GM23338 (cell line): ENCODE results near the gene ARMC8. TPM values are rescaled to one million over a fixed set of nuclear protein-coding genes. Genes with fewer than 3 reads are reported as not detected.

ENCODE experiments used
- ATAC-seq: fragments of 200-7000 bp; cut with Tn5 transposase; 3 replicates; pipeline ENCODE4 v1.9.1; 2020
- DNase-seq: peaks from one replicate; pipeline ENCODE4 v3.0.0-alpha.2; 2015; ENCODE audit warnings: low spot score
- H2AFZ ChIP-seq: fragments of 200-600 bp; sonication (generic); 2 replicates; pipeline ENCODE4 v1.8.0; 2016; ENCODE audit warnings: antibody characterized with exemption, mild to moderate bottlenecking, moderate library complexity
- H3F3A ChIP-seq: fragments of 200-600 bp; sonication (generic); replicated peaks from 2 replicates; pipeline ENCODE4 v1.8.0; 2017; ENCODE audit warnings: antibody characterized with exemption, mixed run types, low read depth
- H3K27ac ChIP-seq: fragments of 200-600 bp; sonication (generic); 2 replicates; pipeline ENCODE4 v1.6.1; 2016; ENCODE audit warnings: low read depth
- H3K27me3 ChIP-seq: fragments of 200-600 bp; sonication (generic); 2 replicates; pipeline ENCODE4 v1.8.0; 2016; ENCODE audit warnings: mild to moderate bottlenecking, mixed run types, moderate library complexity; ENCODE audit not compliant: insufficient read depth
- H3K36me3 ChIP-seq: fragments of 200-600 bp; sonication (generic); 2 replicates; pipeline ENCODE4 v1.8.0; 2016; ENCODE audit warnings: mild to moderate bottlenecking; ENCODE audit not compliant: insufficient read depth
- H3K4me1 ChIP-seq: fragments of 200-600 bp; sonication (generic); 2 replicates; pipeline ENCODE4 v1.8.0; 2016; ENCODE audit warnings: mild to moderate bottlenecking, moderate library complexity; ENCODE audit not compliant: insufficient read depth
- H3K4me2 ChIP-seq: fragments of 200-600 bp; sonication (generic); 2 replicates; pipeline ENCODE4 v1.7.1; 2017; ENCODE audit warnings: mixed run types
- H3K4me3 ChIP-seq: fragments of 200-600 bp; sonication (generic); 2 replicates; pipeline ENCODE4 v1.6.1; 2016; ENCODE audit warnings: mixed run types
- H3K79me2 ChIP-seq: fragments of 200-600 bp; sonication (generic); replicated peaks from 2 replicates; pipeline ENCODE4 v1.8.0; 2017; ENCODE audit warnings: mild to moderate bottlenecking; ENCODE audit not compliant: insufficient read depth
- H3K9me2 ChIP-seq: fragments of 200-600 bp; sonication (generic); 2 replicates; pipeline ENCODE4 v1.8.0; 2017; ENCODE audit not compliant: insufficient read depth
- H4K20me1 ChIP-seq: fragments of 200-600 bp; sonication (generic); replicated peaks from 2 replicates; pipeline ENCODE4 v1.8.0; 2017; ENCODE audit warnings: mild to moderate bottlenecking; ENCODE audit not compliant: insufficient read depth
- H3K27ac Mint-ChIP-seq: 2 replicates; pipeline ENCODE4 v1.8.0; 2020; ENCODE audit warnings: inconsistent platforms, mild to moderate bottlenecking, moderate library complexity, mixed read lengths
- H3K27me3 Mint-ChIP-seq: 3 replicates; pipeline ENCODE4 v1.8.0; 2022; ENCODE audit warnings: low read depth, mild to moderate bottlenecking, moderate library complexity, mixed read lengths, inconsistent platforms; ENCODE audit not compliant: insufficient read depth, poor library complexity
- H3K36me3 Mint-ChIP-seq: 3 replicates; pipeline ENCODE4 v1.8.0; 2021; ENCODE audit warnings: low read depth, mild to moderate bottlenecking, inconsistent platforms, moderate library complexity, mixed read lengths
- H3K4me1 Mint-ChIP-seq: 3 replicates; pipeline ENCODE4 v1.8.0; 2020; ENCODE audit warnings: mild to moderate bottlenecking, inconsistent platforms, mixed read lengths
- H3K4me3 Mint-ChIP-seq: 3 replicates; pipeline ENCODE4 v1.8.0; 2021; ENCODE audit warnings: moderate library complexity, mild to moderate bottlenecking, inconsistent platforms, mixed read lengths
- H3K9me3 Mint-ChIP-seq: 3 replicates; pipeline ENCODE4 v1.8.0; 2020; ENCODE audit warnings: moderate library complexity, mild to moderate bottlenecking, inconsistent platforms, mixed read lengths
- CREB1 ChIP-seq: fragments of 250-450 bp; sonication (Bioruptor Pico); IDR thresholded peaks from 2 replicates; pipeline ENCODE4 v1.5.0; 2020; ENCODE audit warnings: low read depth, mild to moderate bottlenecking, moderate library complexity
- EZH2 ChIP-seq: fragments of 200-600 bp; sonication (generic); IDR thresholded peaks from one replicate; pipeline ENCODE4 v1.8.0; 2017; ENCODE audit warnings: antibody characterized with exemption, mild to moderate bottlenecking, low read depth; ENCODE audit not compliant: unreplicated experiment
- EZH2phosphoT487 ChIP-seq: fragments of 200-600 bp; sonication (generic); IDR thresholded peaks from one replicate; pipeline ENCODE4 v1.8.1; 2018; ENCODE audit warnings: antibody characterized with exemption; ENCODE audit not compliant: unreplicated experiment
- JUNB ChIP-seq: IDR thresholded peaks from one replicate; pipeline ENCODE4 v1.6.1; 2016; ENCODE audit warnings: antibody characterized with exemption; ENCODE audit not compliant: unreplicated experiment
- NANOG ChIP-seq: IDR thresholded peaks from 2 replicates; pipeline ENCODE4 v1.6.1; 2016; ENCODE audit warnings: antibody characterized with exemption, borderline replicate concordance
- POLR2AphosphoS5 ChIP-seq: IDR thresholded peaks from 2 replicates; pipeline ENCODE4 v1.6.1; 2016; ENCODE audit warnings: antibody characterized with exemption, low read depth
- STAT1 ChIP-seq: IDR thresholded peaks from one replicate; pipeline ENCODE4 v1.6.1; 2016; ENCODE audit warnings: antibody characterized with exemption; ENCODE audit not compliant: unreplicated experiment
- ZNF114 ChIP-seq: fragments of 250-450 bp; sonication (Bioruptor Pico); IDR thresholded peaks from 2 replicates; pipeline ENCODE4 v1.5.0; 2020; ENCODE audit warnings: mild to moderate bottlenecking, moderate library complexity
- ZNF331 ChIP-seq: fragments of 250-450 bp; sonication (Bioruptor Pico); IDR thresholded peaks from 2 replicates; pipeline ENCODE4 v1.5.0; 2020; ENCODE audit warnings: low read depth, mild to moderate bottlenecking, moderate library complexity
- polyA plus RNA-seq: library from polyadenylated mRNA; unstranded; fragments of >200 nt; fragmentation: Nextera tagmentation; extraction: Ambion mirVana; gene quantifications from 2 replicates; pipeline ENCODE4 v1.2.1, GENCODE V29; 2016
- total RNA-seq: library from RNA; depleted of rRNA; stranded (reverse); fragments of >200 nt; shearing (Covaris generic); gene quantifications from 2 replicates; pipeline ENCODE4 v1.2.3, GENCODE V29; 2014
- TF ChIP-seq, protein P1 (sequence below): IDR thresholded peaks from one replicate; pipeline ENCODE4 v1.6.1; 2018; ENCODE audit warnings: antibody characterized with exemption; ENCODE audit not compliant: unreplicated experiment
- TF ChIP-seq, protein P2 (sequence below): fragments of 250-450 bp; sonication (Bioruptor Pico); IDR thresholded peaks from 2 replicates; pipeline ENCODE4 v1.5.0; 2020; ENCODE audit warnings: mild to moderate bottlenecking, moderate library complexity
- TF ChIP-seq, protein P3 (sequence below): IDR thresholded peaks from 2 replicates; pipeline ENCODE4 v1.6.1; 2016; ENCODE audit warnings: antibody characterized with exemption
- TF ChIP-seq, protein P4 (sequence below), 2 experiments: fragments of 200-600 bp in 1 of 2; sonication (generic) in 1 of 2; conservative IDR thresholded peaks; 2 replicates each; pipeline versions ENCODE4 v1.5.1 to v1.6.1; 2016 to 2017; ENCODE audit warnings: antibody characterized with exemption in 2 of 2, low read depth in 2 of 2, mild to moderate bottlenecking in 2 of 2, moderate library complexity in 1 of 2

Gene ARMC8
- total and polyA plus RNA-seq, 2 experiments from 2014 or later = 36.8 to 61.4 TPM

DNA sequence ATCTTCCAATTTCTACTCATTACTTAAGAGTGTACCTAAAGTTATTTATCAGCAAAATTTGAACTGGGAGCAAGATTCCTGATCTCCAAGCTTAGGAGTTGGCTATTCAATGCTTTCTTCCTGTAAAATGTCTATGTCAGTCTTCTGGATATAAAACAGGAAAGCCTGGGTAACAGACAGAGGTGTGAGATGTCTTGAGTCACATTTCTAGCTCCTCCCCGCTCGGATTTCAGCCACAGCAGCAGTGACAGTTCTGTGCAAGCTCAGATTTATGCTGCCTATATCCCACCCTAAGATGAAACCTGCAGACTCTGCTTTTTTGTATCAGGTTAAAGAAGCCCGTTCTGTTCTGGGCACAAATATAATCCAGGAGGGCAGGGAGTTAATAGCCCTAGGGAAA lies 2.1 kb upstream of the ARMC8 start:
- TF ChIP-seq ZNF331 (CRISPR knock-in tag) (no peak), NANOG (no peak), POLR2AphosphoS5 (no peak), EZH2 (no peak), CREB1 (CRISPR knock-in tag) (no peak), JUNB (no peak), ZNF114 (CRISPR knock-in tag) (no peak), STAT1 (no peak), EZH2phosphoT487 (no peak)
- TF ChIP-seq, protein P1, sequence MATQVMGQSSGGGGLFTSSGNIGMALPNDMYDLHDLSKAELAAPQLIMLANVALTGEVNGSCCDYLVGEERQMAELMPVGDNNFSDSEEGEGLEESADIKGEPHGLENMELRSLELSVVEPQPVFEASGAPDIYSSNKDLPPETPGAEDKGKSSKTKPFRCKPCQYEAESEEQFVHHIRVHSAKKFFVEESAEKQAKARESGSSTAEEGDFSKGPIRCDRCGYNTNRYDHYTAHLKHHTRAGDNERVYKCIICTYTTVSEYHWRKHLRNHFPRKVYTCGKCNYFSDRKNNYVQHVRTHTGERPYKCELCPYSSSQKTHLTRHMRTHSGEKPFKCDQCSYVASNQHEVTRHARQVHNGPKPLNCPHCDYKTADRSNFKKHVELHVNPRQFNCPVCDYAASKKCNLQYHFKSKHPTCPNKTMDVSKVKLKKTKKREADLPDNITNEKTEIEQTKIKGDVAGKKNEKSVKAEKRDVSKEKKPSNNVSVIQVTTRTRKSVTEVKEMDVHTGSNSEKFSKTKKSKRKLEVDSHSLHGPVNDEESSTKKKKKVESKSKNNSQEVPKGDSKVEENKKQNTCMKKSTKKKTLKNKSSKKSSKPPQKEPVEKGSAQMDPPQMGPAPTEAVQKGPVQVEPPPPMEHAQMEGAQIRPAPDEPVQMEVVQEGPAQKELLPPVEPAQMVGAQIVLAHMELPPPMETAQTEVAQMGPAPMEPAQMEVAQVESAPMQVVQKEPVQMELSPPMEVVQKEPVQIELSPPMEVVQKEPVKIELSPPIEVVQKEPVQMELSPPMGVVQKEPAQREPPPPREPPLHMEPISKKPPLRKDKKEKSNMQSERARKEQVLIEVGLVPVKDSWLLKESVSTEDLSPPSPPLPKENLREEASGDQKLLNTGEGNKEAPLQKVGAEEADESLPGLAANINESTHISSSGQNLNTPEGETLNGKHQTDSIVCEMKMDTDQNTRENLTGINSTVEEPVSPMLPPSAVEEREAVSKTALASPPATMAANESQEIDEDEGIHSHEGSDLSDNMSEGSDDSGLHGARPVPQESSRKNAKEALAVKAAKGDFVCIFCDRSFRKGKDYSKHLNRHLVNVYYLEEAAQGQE = no peak
- TF ChIP-seq, protein P2, sequence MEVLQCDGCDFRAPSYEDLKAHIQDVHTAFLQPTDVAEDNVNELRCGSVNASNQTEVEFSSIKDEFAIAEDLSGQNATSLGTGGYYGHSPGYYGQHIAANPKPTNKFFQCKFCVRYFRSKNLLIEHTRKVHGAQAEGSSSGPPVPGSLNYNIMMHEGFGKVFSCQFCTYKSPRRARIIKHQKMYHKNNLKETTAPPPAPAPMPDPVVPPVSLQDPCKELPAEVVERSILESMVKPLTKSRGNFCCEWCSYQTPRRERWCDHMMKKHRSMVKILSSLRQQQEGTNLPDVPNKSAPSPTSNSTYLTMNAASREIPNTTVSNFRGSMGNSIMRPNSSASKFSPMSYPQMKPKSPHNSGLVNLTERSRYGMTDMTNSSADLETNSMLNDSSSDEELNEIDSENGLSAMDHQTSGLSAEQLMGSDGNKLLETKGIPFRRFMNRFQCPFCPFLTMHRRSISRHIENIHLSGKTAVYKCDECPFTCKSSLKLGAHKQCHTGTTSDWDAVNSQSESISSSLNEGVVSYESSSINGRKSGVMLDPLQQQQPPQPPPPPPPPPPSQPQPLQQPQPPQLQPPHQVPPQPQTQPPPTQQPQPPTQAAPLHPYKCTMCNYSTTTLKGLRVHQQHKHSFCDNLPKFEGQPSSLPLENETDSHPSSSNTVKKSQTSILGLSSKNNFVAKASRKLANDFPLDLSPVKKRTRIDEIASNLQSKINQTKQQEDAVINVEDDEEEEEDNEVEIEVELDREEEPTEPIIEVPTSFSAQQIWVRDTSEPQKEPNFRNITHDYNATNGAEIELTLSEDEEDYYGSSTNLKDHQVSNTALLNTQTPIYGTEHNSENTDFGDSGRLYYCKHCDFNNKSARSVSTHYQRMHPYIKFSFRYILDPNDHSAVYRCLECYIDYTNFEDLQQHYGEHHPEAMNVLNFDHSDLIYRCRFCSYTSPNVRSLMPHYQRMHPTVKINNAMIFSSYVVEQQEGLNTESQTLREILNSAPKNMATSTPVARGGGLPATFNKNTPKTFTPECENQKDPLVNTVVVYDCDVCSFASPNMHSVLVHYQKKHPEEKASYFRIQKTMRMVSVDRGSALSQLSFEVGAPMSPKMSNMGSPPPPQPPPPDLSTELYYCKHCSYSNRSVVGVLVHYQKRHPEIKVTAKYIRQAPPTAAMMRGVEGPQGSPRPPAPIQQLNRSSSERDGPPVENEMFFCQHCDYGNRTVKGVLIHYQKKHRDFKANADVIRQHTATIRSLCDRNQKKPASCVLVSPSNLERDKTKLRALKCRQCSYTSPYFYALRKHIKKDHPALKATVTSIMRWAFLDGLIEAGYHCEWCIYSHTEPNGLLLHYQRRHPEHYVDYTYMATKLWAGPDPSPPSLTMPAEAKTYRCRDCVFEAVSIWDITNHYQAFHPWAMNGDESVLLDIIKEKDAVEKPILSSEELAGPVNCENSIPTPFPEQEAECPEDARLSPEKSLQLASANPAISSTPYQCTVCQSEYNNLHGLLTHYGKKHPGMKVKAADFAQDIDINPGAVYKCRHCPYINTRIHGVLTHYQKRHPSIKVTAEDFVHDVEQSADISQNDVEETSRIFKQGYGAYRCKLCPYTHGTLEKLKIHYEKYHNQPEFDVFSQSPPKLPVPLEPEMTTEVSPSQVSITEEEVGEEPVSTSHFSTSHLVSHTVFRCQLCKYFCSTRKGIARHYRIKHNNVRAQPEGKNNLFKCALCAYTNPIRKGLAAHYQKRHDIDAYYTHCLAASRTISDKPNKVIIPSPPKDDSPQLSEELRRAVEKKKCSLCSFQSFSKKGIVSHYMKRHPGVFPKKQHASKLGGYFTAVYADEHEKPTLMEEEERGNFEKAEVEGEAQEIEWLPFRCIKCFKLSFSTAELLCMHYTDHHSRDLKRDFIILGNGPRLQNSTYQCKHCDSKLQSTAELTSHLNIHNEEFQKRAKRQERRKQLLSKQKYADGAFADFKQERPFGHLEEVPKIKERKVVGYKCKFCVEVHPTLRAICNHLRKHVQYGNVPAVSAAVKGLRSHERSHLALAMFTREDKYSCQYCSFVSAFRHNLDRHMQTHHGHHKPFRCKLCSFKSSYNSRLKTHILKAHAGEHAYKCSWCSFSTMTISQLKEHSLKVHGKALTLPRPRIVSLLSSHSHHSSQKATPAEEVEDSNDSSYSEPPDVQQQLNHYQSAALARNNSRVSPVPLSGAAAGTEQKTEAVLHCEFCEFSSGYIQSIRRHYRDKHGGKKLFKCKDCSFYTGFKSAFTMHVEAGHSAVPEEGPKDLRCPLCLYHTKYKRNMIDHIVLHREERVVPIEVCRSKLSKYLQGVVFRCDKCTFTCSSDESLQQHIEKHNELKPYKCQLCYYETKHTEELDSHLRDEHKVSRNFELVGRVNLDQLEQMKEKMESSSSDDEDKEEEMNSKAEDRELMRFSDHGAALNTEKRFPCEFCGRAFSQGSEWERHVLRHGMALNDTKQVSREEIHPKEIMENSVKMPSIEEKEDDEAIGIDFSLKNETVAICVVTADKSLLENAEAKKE (CRISPR knock-in tag) = no peak
- TF ChIP-seq, protein P3, sequence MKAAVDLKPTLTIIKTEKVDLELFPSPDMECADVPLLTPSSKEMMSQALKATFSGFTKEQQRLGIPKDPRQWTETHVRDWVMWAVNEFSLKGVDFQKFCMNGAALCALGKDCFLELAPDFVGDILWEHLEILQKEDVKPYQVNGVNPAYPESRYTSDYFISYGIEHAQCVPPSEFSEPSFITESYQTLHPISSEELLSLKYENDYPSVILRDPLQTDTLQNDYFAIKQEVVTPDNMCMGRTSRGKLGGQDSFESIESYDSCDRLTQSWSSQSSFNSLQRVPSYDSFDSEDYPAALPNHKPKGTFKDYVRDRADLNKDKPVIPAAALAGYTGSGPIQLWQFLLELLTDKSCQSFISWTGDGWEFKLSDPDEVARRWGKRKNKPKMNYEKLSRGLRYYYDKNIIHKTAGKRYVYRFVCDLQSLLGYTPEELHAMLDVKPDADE = no peak
- TF ChIP-seq, protein P4, sequence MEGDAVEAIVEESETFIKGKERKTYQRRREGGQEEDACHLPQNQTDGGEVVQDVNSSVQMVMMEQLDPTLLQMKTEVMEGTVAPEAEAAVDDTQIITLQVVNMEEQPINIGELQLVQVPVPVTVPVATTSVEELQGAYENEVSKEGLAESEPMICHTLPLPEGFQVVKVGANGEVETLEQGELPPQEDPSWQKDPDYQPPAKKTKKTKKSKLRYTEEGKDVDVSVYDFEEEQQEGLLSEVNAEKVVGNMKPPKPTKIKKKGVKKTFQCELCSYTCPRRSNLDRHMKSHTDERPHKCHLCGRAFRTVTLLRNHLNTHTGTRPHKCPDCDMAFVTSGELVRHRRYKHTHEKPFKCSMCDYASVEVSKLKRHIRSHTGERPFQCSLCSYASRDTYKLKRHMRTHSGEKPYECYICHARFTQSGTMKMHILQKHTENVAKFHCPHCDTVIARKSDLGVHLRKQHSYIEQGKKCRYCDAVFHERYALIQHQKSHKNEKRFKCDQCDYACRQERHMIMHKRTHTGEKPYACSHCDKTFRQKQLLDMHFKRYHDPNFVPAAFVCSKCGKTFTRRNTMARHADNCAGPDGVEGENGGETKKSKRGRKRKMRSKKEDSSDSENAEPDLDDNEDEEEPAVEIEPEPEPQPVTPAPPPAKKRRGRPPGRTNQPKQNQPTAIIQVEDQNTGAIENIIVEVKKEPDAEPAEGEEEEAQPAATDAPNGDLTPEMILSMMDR (conservative IDR thresholded peaks at IDR 0.05; ENCODE audit: low read depth in 2 of 2) = no peak
- Histone ChIP-seq H3K27ac (no peak overlapping the region), H3K9me2 (no peaks in the 10 kb centered on the region), H3K4me1 (peaks cover 12% of the 10 kb centered on the region), H3K27me3 (peaks cover 20% of the 10 kb centered on the region), H3K79me2 (peaks cover 24% of the 10 kb centered on the region), H4K20me1 (peaks cover 16% of the 10 kb centered on the region), H3K4me2 (no peak overlapping the region), H2AFZ (no peak overlapping the region), H3K4me3 (no peak overlapping the region), H3F3A (no peaks in the 10 kb centered on the region), H3K36me3 (no peaks in the 10 kb centered on the region)
- Mint-ChIP-seq H3K27me3 (peaks cover 2% of the 10 kb centered on the region), H3K9me3 (no peaks in the 10 kb centered on the region), H3K4me3 (no peak overlapping the region), H3K36me3 (peaks cover 4% of the 10 kb centered on the region; the same call in 2 of the 3 replicates), H3K27ac (no peak overlapping the region), H3K4me1 (peaks cover 17% of the 10 kb centered on the region)
- ATAC-seq (no peak), DNase-seq (no peak)
